Body of pancreas (tissue), 4 donors: ENCODE measurements around the gene DCAF11. TPM values are rescaled to one million over a fixed set of nuclear protein-coding genes. Genes with fewer than 3 reads are reported as not detected.

Experiments used
- ATAC-seq: fragments of 150-250 bp; one replicate; pipeline ENCODE4 v1.9.1; 2016
- DNase-seq, 4 donors: peaks; one replicate each; pipeline ENCODE4 v3.0.0-alpha.2; 2019
- H3K27ac ChIP-seq, 4 donors: fragments of 200-600 bp; sonication (generic); 1 replicate in 3 of 4; 2 replicates in 1 of 4; pipeline versions ENCODE4 v1.5.1 to v1.6.1; 2016 to 2019; ENCODE audit warnings: mild to moderate bottlenecking in 1 of 4, mixed read lengths in 1 of 4, moderate library complexity in 1 of 4
- H3K27me3 ChIP-seq, 2 donors: fragments of 200-600 bp; sonication (generic); one replicate each; pipeline ENCODE4 v1.6.0; 2016; ENCODE audit warnings: mild to moderate bottlenecking in 1 of 2
- H3K36me3 ChIP-seq, 2 donors: fragments of 200-600 bp; sonication (generic); replicated peaks in 1 of 2; 2 replicates each; pipeline ENCODE4 v1.5.1; 2016; ENCODE audit warnings: low read depth in 2 of 2; ENCODE audit not compliant: insufficient read depth in 1 of 2
- H3K4me1 ChIP-seq: fragments of 200-600 bp; sonication (generic); one replicate; pipeline ENCODE4 v1.6.0; 2016
- H3K4me3 ChIP-seq, 2 donors: fragments of 200-600 bp; sonication (generic); 1 replicate in 1 of 2; 2 replicates in 1 of 2; pipeline ENCODE4 v1.5.1; 2016 to 2019
- H3K9me3 ChIP-seq, 3 donors: fragments of 200-600 bp; sonication (generic); 1 replicate in 2 of 3; 2 replicates in 1 of 3; pipeline ENCODE4 v1.5.1; 2016
- POLR2A ChIP-seq, 3 donors: fragments of 450-650 bp; IDR thresholded peaks; one replicate each; pipeline ENCODE4 v1.6.1; 2016; ENCODE audit warnings: antibody characterized with exemption in 3 of 3, mild to moderate bottlenecking in 2 of 3
- WGBS, 2 donors: methylation state at CpG; one replicate each; pipeline ENCODE4 v1.1.5; 2017; 5-methylcytosine and 5-hydroxymethylcytosine counted together
- intact Hi-C: fragments of 100-400 bp; cut with DNase I; formaldehyde crosslinking; loops from one replicate; pipeline ENCODE4 v1.15.1; 2023
- total RNA-seq, 2 donors: library from RNA; depleted of rRNA; stranded (reverse); fragments of >200 nt; gene quantifications; one replicate each; pipeline ENCODE4 v1.1.0, GENCODE V29; 2016
- TF ChIP-seq, protein P1 (sequence below), 7 experiments: fragments of 450-650 bp in 4 of 7; fragments of 200-600 bp in 3 of 7; sonication (generic) in 3 of 7; IDR thresholded peaks; one replicate each; pipeline ENCODE4 v1.5.1; 2016 to 2019; ENCODE audit warnings: antibody characterized with exemption in 7 of 7

The DCAF11 gene
- total RNA-seq, 2 donors from 2014 or later: 77.1 to 128 TPM

DNA sequence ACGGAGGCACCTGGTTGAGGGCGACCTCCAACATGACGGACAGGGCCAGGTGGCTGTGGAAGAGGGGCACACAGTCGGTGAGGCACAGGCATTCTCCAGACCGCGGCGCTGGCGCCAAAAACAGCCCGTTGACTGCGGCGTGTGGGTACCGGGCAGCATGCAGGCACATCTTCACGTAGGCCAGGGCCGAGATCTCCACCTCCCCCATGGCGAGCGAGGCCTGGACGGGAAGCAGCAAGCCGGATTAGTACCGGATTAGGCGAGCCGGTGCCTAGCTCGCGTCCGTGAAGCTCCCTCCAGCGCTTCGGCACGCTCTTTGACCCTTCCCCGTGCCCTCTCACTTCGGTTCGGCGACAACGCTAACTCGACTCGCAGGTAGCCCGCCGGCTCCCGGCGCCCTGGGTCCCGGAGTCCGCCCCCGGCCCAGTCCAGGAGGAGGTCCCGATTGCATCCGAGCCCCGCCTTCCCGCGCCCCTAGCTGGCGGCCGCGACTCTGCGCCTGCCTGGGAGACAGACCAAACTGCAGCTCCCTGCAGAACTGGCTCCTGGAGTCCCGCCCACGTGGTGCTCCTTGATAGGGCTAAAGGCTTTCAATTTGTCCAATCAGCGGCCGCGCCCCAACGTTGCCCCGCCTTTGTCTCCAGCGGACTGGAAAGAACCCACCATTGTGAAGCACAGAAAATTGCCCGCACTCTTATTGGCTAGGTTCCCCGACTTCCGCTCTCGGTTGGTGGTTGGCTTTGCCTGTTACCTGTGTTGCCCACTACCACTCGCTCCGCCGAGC lies 26.7 kb downstream of the DCAF11 start, which contains the start of gene EMC9:
Gene EMC9 (minus strand): TSS at position 495 of the 784 bp plus-strand sequence. CDS start 287 bp downstream, at position 208.
- DNase-seq: peak; percentile 100
- Histone ChIP-seq H3K27me3 (no peaks in the 10 kb centered on the region), H3K4me3 (peak within 1 kb of the TSS; percentile 54 to 55), H3K4me1 (peaks cover 58% of the 10 kb centered on the region), H3K9me3 (no peaks in the 10 kb centered on the region), H3K36me3 (peaks cover 0 to 11% of the 10 kb centered on the region in 2 donors), H3K27ac (peak within 1 kb of the TSS; percentile 75 to 90 (median 80))
- peak; percentile 92 for ATAC-seq
- TF ChIP-seq, protein P1, sequence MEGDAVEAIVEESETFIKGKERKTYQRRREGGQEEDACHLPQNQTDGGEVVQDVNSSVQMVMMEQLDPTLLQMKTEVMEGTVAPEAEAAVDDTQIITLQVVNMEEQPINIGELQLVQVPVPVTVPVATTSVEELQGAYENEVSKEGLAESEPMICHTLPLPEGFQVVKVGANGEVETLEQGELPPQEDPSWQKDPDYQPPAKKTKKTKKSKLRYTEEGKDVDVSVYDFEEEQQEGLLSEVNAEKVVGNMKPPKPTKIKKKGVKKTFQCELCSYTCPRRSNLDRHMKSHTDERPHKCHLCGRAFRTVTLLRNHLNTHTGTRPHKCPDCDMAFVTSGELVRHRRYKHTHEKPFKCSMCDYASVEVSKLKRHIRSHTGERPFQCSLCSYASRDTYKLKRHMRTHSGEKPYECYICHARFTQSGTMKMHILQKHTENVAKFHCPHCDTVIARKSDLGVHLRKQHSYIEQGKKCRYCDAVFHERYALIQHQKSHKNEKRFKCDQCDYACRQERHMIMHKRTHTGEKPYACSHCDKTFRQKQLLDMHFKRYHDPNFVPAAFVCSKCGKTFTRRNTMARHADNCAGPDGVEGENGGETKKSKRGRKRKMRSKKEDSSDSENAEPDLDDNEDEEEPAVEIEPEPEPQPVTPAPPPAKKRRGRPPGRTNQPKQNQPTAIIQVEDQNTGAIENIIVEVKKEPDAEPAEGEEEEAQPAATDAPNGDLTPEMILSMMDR (IDR thresholded peaks at IDR 0.05): peak; percentile 48 to 88 (median 86)
- peak; percentile 74 to 85 (median 79) for TF ChIP-seq POLR2A (IDR thresholded peaks at IDR 0.05)
- WGBS, 2 donors: 0% methylated on average over 6 to 64 of the region's 65 CpGs
- intact Hi-C loops: no loop called here

DNA sequence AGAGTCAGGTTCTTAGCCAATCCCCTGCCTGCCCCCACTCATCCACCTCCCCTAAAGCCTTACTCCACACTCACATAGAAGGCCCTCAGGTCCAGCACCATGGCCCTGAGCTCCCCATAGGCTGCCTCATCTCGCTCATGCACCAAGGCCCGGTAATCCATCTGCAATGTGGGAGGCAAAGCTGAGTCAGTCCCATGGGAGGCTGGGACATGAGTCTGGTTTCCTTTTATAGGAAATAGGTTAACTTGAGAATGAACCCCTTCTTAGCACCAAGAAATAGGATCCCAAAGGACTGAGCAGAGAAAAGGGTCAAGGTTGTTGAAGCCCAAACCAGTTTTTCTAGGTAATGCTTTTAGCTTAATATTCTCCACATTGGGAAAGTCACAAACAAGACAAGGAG lies 28.9 kb downstream of the DCAF11 start:
- intact Hi-C loops: no loop called here
- Histone ChIP-seq H3K27me3 (no peaks in the 10 kb centered on the region), H3K9me3 (no peaks in the 10 kb centered on the region), H3K27ac (no peak overlapping the region), H3K4me3 (no peak overlapping the region), H3K36me3 (peaks cover 0 to 3% of the 10 kb centered on the region in 2 donors), H3K4me1 (peaks cover 48% of the 10 kb centered on the region)
- DNase-seq (no peak), ATAC-seq (no peak)
- TF ChIP-seq, protein P1 (IDR thresholded peaks at IDR 0.05): no peak
- TF ChIP-seq POLR2A (IDR thresholded peaks at IDR 0.05): no peak
- WGBS, 2 donors: 86 to 90% methylated on average over 2 of the region's 2 CpGs

DNA sequence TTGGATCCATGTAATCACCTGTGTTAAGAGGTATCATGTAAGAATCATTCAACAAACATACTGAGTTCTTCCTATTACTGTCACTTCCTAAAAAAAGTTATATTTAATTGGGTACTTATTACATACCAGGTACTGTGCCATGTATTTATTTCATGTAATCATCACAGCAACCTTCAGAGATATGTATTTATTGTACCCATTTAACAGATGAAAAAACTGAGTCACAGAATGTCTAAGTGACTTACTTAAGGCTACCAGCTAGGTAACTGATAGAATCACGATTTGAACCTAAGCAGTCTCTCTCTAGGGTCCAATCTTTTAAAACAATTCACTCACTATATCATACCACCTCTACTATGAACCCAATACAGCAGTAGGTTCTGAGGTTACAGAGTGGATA lies 29.9 kb downstream of the DCAF11 start:
- TF ChIP-seq POLR2A (IDR thresholded peaks at IDR 0.05): no peak
- TF ChIP-seq, protein P1 (IDR thresholded peaks at IDR 0.05): no peak
- H3K27me3 ChIP-seq: no peaks in the 10 kb centered on the region
- intact Hi-C loops: no loop called here
- peaks cover 49% of the 10 kb centered on the region for H3K4me1 ChIP-seq
- H3K4me3 ChIP-seq: no peak overlapping the region
- no peak overlapping the region for H3K27ac ChIP-seq
- no peak for ATAC-seq
- no peaks in the 10 kb centered on the region for H3K36me3 ChIP-seq
- no peaks in the 10 kb centered on the region for H3K9me3 ChIP-seq
- DNase-seq: no peak
- 81 to 88% methylated on average over 1 of the region's 1 CpG for WGBS, 2 donors

DNA sequence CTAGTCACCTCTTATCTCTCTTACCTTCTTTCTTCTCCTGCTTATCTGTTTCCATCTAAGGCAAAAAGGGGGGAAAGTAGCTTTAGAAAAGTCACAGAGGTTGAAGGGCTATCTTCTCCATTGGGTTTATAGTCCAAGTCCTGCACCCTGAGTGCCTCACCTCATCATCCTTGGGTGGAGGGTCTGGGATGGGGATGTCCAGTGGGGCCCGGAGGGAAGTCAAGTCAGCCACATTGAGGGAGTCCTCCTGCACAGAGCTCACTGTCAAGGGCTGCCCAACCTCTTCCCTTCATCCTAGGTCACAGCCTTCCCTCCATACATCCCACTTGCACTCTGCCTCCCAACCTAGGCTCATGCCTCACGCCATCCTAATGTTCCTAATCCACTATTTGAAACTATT lies 30.6 kb downstream of the DCAF11 start:
- peaks cover 45% of the 10 kb centered on the region for H3K4me1 ChIP-seq
- H3K27me3 ChIP-seq: no peaks in the 10 kb centered on the region
- no peak for TF ChIP-seq POLR2A (IDR thresholded peaks at IDR 0.05)
- TF ChIP-seq, protein P1 (IDR thresholded peaks at IDR 0.05): no peak
- 83 to 89% methylated on average over 2 of the region's 2 CpGs for WGBS, 2 donors
- H3K9me3 ChIP-seq: no peaks in the 10 kb centered on the region
- no peak overlapping the region for H3K4me3 ChIP-seq
- H3K36me3 ChIP-seq: peaks cover 0 to 6% of the 10 kb centered on the region in 2 donors
- DNase-seq (no peak), ATAC-seq (no peak)
- intact Hi-C loops: no loop called here
- H3K27ac ChIP-seq: peak overlapping the region in 3 of 4 donors; percentile 78 to 87 (median 82)
